Uterus (tissue), 2 donors: ENCODE measurements around the gene BTG3.

Experiments used
- CTCF ChIP-seq, 4 experiments: fragments of 200-600 bp in 2 of 4; fragments of 450-650 bp in 2 of 4; sonication (generic) in 2 of 4; IDR thresholded peaks; one replicate each; pipeline ENCODE4 v1.5.1; 2016 to 2019; ENCODE audit warnings: antibody characterized with exemption in 4 of 4, mild to moderate bottlenecking in 2 of 4, moderate library complexity in 1 of 4
- POLR2A ChIP-seq, 2 donors: fragments of 450-650 bp; IDR thresholded peaks; one replicate each; pipeline ENCODE4 v1.6.1; 2016; ENCODE audit warnings: antibody characterized with exemption in 2 of 2, mild to moderate bottlenecking in 1 of 2, moderate library complexity in 1 of 2

GRCh38 chr21:17585875-17586450 lies 26.7 kb downstream of the BTG3 start:
- TF ChIP-seq POLR2A (IDR thresholded peaks at IDR 0.05) (no peak), CTCF (IDR thresholded peaks at IDR 0.05) (peak; percentile 56 to 69 (median 64))
